Upper lobe of left lung (tissue), 6 donors: ENCODE data around the gene NRF1. TPM values are rescaled to one million over a fixed set of nuclear protein-coding genes. Genes with fewer than 3 reads are reported as not detected.

Experiments used
- ATAC-seq, 2 donors: fragments of 200-7000 bp; cut with Tn5 transposase; one replicate each; pipeline ENCODE4 v1.9.1; 2022; ENCODE audit warnings: mild to moderate bottlenecking in 2 of 2, moderate library complexity in 2 of 2; ENCODE audit not compliant: low FRiP score in 2 of 2
- DNase-seq, 2 donors: peaks; one replicate each; pipeline ENCODE4 v3.0.0-alpha.2; 2019 to 2020
- H3K27ac ChIP-seq, 4 donors: fragments of 200-600 bp; sonication (generic); one replicate each; pipeline ENCODE4 v1.5.1; 2016 to 2019
- H3K27me3 ChIP-seq, 4 donors: fragments of 200-600 bp; sonication (generic); one replicate each; pipeline ENCODE4 v1.5.1; 2017 to 2019
- H3K36me3 ChIP-seq, 4 donors: fragments of 200-600 bp; sonication (generic); one replicate each; pipeline ENCODE4 v1.5.1; 2016 to 2019
- H3K4me1 ChIP-seq, 4 donors: fragments of 200-600 bp; sonication (generic); one replicate each; pipeline ENCODE4 v1.5.1; 2018 to 2019
- H3K4me3 ChIP-seq, 4 donors: fragments of 200-600 bp; sonication (generic); one replicate each; pipeline ENCODE4 v1.5.1; 2017 to 2019; ENCODE audit warnings: mild to moderate bottlenecking in 2 of 4, moderate library complexity in 1 of 4
- H3K9me3 ChIP-seq, 4 donors: fragments of 200-600 bp; sonication (generic); one replicate each; pipeline ENCODE4 v1.5.1; 2018 to 2019
- CTCF ChIP-seq, 6 experiments: fragments of 450-650 bp in 4 of 6; fragments of 200-600 bp in 2 of 6; sonication (generic) in 2 of 6; IDR thresholded peaks; one replicate each; pipeline ENCODE4 v1.5.1; 2016 to 2019; ENCODE audit warnings: antibody characterized with exemption in 6 of 6
- EP300 ChIP-seq, 4 donors: sonication (generic); formaldehyde crosslinking; IDR thresholded peaks; one replicate each; pipeline ENCODE4 v1.5.1; 2017; ENCODE audit warnings: antibody characterized with exemption in 4 of 4, control low read depth in 2 of 4
- POLR2A ChIP-seq, 4 donors: fragments of 450-650 bp; IDR thresholded peaks; one replicate each; pipeline ENCODE4 v1.5.1; 2016 to 2017; ENCODE audit warnings: antibody characterized with exemption in 4 of 4, mild to moderate bottlenecking in 2 of 4
- POLR2AphosphoS5 ChIP-seq, 2 donors: sonication (generic); formaldehyde crosslinking; IDR thresholded peaks; one replicate each; pipeline ENCODE4 v1.5.1; 2017; ENCODE audit warnings: antibody characterized with exemption in 2 of 2
- WGBS, 2 donors: methylation state at CpG; one replicate each; pipeline ENCODE4 v1.1.5; 2017 to 2018; 5-methylcytosine and 5-hydroxymethylcytosine counted together
- total RNA-seq, 6 donors: library from RNA; depleted of rRNA in 4 of 6; stranded (reverse); fragments of >200 nt in 4 of 6; gene quantifications; one replicate each; pipeline versions ENCODE4 v1.1.0 to v1.2.1, GENCODE V29; 2016 to 2021
- donor health status: DM: no; HTN: no; CAD: no; lungs with moderate emphysema.
- donor health status: DM: no; HTN: yes; CAD: no; lungs with severe emphysema.

NRF1 gene
- total RNA-seq, 6 donors from 2014 or later = 12.7 to 27.2 (median 19.1) TPM

DNA sequence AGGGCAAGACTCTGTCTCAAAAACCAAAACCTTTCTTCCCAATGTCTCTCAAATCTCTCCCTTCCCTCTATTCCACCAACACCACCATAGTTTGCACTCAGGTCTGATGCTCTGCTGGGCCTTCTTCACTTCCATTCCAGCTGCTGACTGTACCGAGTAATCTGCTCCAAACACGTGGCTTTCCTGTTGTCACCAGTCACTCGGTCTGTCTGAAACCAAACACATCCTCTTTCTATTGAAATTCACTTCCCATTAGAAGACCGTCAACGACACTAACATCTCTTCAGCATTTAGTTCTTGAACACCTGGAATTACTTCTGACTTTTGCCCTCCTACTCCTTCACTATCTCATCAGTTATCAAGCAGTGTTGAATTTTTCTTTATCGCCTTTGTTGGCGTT, 4.7 kb upstream of the NRF1 start:
- WGBS, 2 donors = 52 to 60% methylated on average over 7 of the region's 7 CpGs
- H3K9me3 ChIP-seq = no peaks in the 10 kb centered on the region
- H3K27me3 ChIP-seq = no peaks in the 10 kb centered on the region
- DNase-seq = peak in 1 of 2 donors; percentile 41
- no peak overlapping the region for H3K27ac ChIP-seq
- TF ChIP-seq POLR2A (IDR thresholded peaks at IDR 0.05) (no peak), EP300 (IDR thresholded peaks at IDR 0.05) (no peak), CTCF (IDR thresholded peaks at IDR 0.05) (no peak), POLR2AphosphoS5 (IDR thresholded peaks at IDR 0.05) (no peak)
- no peak for ATAC-seq
- H3K4me1 ChIP-seq = peaks cover 9 to 16% (median 12%) of the 10 kb centered on the region in 4 donors
- H3K4me3 ChIP-seq = no peak overlapping the region
- H3K36me3 ChIP-seq = peaks cover 0 to 7% (median 0%) of the 10 kb centered on the region in 4 donors

DNA sequence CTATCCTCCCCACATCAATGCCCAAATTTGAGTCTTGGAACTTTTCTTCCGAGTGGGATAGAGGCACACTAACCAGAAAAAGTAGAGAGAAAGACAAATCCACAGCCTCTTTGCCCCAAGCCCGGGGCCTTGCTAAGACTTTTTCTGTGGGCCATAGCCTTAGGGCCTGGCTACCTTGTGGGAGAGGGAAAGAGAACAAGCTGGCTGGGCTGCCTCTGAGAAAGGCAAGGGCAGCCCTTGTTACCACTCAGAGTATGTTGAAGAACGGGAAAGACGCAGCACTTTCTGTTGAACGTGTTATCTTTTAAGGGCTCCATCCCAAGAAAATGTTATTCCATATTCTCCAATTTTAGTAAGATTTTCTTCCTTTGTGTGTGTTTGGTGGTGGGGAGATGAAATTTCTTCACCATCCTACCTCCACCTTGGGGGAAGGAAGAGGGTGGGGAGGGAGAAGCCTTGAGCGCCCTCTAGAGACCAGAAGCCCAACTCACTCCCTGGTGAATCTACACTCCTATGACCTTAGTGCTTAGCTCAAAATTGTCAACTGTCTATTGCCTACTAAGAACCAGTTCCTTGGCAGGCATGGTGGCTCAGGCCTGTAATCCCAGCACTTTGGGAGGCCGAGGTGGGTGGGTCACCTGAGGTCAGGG, 3.9 kb upstream of the NRF1 start:
- ATAC-seq (no peak), DNase-seq (peak in 1 of 2 donors; percentile 40)

DNA sequence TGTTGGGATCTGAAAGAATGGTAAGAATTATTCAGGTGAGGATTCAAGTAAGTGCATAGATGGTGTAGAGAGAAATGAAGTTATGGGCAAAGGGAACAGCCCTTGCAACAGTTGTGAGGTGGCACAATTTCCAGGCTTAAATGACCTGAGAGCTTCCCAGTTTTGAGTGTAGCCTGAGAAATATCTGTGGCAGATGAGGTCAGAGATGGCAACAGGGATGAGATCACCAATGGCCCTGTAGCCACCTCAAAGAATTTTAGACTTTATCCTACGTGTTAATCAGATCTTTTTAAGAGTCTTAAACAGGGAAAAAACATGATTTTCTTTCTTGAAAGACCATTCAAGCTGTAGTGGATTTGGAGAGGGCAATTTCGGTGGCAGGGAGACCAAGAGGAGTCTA, 1.9 kb upstream of the NRF1 start:
- Histone ChIP-seq H3K4me3 (no peak overlapping the region), H3K27me3 (no peaks in the 10 kb centered on the region), H3K27ac (no peak overlapping the region), H3K9me3 (no peaks in the 10 kb centered on the region), H3K36me3 (peaks cover 0 to 7% (median 0%) of the 10 kb centered on the region in 4 donors), H3K4me1 (peaks cover 23 to 36% (median 31%) of the 10 kb centered on the region in 4 donors)
- ATAC-seq = no peak
- TF ChIP-seq POLR2AphosphoS5 (IDR thresholded peaks at IDR 0.05) (no peak), POLR2A (IDR thresholded peaks at IDR 0.05) (no peak), CTCF (IDR thresholded peaks at IDR 0.05) (no peak), EP300 (IDR thresholded peaks at IDR 0.05) (no peak)
- DNase-seq = no peak
- WGBS, 2 donors = 77 to 78% methylated on average over 2 of the region's 2 CpGs

More for the DNA sequence above, 3.9 kb upstream of the NRF1 start:
- H3K27me3 ChIP-seq = no peaks in the 10 kb centered on the region
- H3K36me3 ChIP-seq = peaks cover 0 to 7% (median 0%) of the 10 kb centered on the region in 4 donors
- no peak for TF ChIP-seq POLR2A (IDR thresholded peaks at IDR 0.05)
- TF ChIP-seq CTCF (IDR thresholded peaks at IDR 0.05) = peak in 3 of 6 experiments; percentile 9 to 28 (median 15)
- no peak for TF ChIP-seq POLR2AphosphoS5 (IDR thresholded peaks at IDR 0.05)
- no peak for TF ChIP-seq EP300 (IDR thresholded peaks at IDR 0.05)
- H3K4me3 ChIP-seq = no peak overlapping the region
- H3K27ac ChIP-seq = no peak overlapping the region
- H3K9me3 ChIP-seq = no peaks in the 10 kb centered on the region
- peaks cover 9 to 16% (median 12%) of the 10 kb centered on the region in 4 donors for H3K4me1 ChIP-seq
- WGBS, 2 donors = 76 to 80% methylated on average over 7 of the region's 7 CpGs

GRCh38 chr7:129610709-129611245, 743 bp upstream of the NRF1 start:
- TF ChIP-seq EP300 (IDR thresholded peaks at IDR 0.05) = no peak
- no peak for TF ChIP-seq POLR2AphosphoS5 (IDR thresholded peaks at IDR 0.05)
- TF ChIP-seq CTCF (IDR thresholded peaks at IDR 0.05) = no peak
- no peak for TF ChIP-seq POLR2A (IDR thresholded peaks at IDR 0.05)
- peaks cover 34 to 47% (median 41%) of the 10 kb centered on the region in 4 donors for H3K4me1 ChIP-seq

More at GRCh38 chr7:129610709-129611245, 743 bp upstream of the NRF1 start:
- H3K36me3 ChIP-seq = peaks cover 0 to 7% (median 0%) of the 10 kb centered on the region in 4 donors
- H3K4me3 ChIP-seq = peak overlapping the region; percentile 68 to 92 (median 74)
- ATAC-seq = no peak
- peak overlapping the region; percentile 95 to 99 (median 96) for H3K27ac ChIP-seq
- no peaks in the 10 kb centered on the region for H3K27me3 ChIP-seq
- H3K9me3 ChIP-seq = no peaks in the 10 kb centered on the region
- DNase-seq = no peak
- WGBS, 2 donors = 9 to 13% methylated on average over 17 of the region's 17 CpGs
